Sigmoid colon (tissue), 4 donors: ENCODE data around the gene KCNH5.

Experiments used
- CTCF ChIP-seq, 4 experiments: fragments of 450-650 bp in 3 of 4; fragments of 200-600 bp in 1 of 4; IDR thresholded peaks; one replicate each; pipeline ENCODE4 v1.5.1; 2016 to 2019; ENCODE audit warnings: antibody characterized with exemption in 4 of 4, mild to moderate bottlenecking in 3 of 4, moderate library complexity in 2 of 4
- POLR2A ChIP-seq, 2 donors: fragments of 450-650 bp; IDR thresholded peaks; one replicate each; pipeline ENCODE4 v1.6.1; 2016; ENCODE audit warnings: antibody characterized with exemption in 2 of 2, mild to moderate bottlenecking in 2 of 2, moderate library complexity in 2 of 2
- POLR2AphosphoS5 ChIP-seq, 4 donors: sonication (generic); formaldehyde crosslinking; IDR thresholded peaks; one replicate each; pipeline ENCODE4 v1.6.1; 2017; ENCODE audit warnings: antibody characterized with exemption in 4 of 4

- no peak for TF ChIP-seq POLR2A (IDR thresholded peaks at IDR 0.05)
- no peak for TF ChIP-seq CTCF (IDR thresholded peaks at IDR 0.05)
- TF ChIP-seq POLR2AphosphoS5 (IDR thresholded peaks at IDR 0.05), result no peak
These were observed 382.3 kb downstream of the KCNH5 start for GRCh38 chr14:62662811-62663455.
